Measurements from ENCODE around the gene CYP39A1. TPM values are rescaled to one million over a fixed set of nuclear protein-coding genes. Genes with fewer than 3 reads are reported as not detected.

The CYP39A1 gene
- total and polyA plus RNA-seq, 2 donors (not counting 1 experiment from before 2014, with no cell fraction given): 0.49 to 3.8 TPM

- no peaks in the 10 kb centered on the region for H3K79me2 ChIP-seq (ENCODE audit: control insufficient read depth, insufficient read depth, low read length)
- no peaks in the 10 kb centered on the region for H3K9me3 ChIP-seq (ENCODE audit: control insufficient read depth, insufficient read depth, low read depth, low read length)
- H3K4me1 ChIP-seq (ENCODE audit: control insufficient read depth, extremely low read depth, insufficient read depth, low read length): no peaks in the 10 kb centered on the region
- no peak overlapping the region for H2AFZ ChIP-seq (ENCODE audit: low read length)
- no peaks in the 10 kb centered on the region for H3K27me3 ChIP-seq (ENCODE audit: control insufficient read depth, insufficient read depth, low read length)
- H3K36me3 ChIP-seq (ENCODE audit: control insufficient read depth, insufficient read depth, low read length): no peaks in the 10 kb centered on the region
- DNase-seq (ENCODE audit: low read depth in 2 of 2): no peak
- no peak overlapping the region for H3K4me3 ChIP-seq (replicated peaks in 1 of 4; ENCODE audit: control extremely low read depth in 1 of 4, insufficient read depth in 1 of 4, low read depth in 3 of 4, low read length in 4 of 4)
- no peak for TF ChIP-seq EZH2 (IDR thresholded peaks at IDR 0.05; ENCODE audit: low read length, missing control alignments)
- TF ChIP-seq, protein P1, sequence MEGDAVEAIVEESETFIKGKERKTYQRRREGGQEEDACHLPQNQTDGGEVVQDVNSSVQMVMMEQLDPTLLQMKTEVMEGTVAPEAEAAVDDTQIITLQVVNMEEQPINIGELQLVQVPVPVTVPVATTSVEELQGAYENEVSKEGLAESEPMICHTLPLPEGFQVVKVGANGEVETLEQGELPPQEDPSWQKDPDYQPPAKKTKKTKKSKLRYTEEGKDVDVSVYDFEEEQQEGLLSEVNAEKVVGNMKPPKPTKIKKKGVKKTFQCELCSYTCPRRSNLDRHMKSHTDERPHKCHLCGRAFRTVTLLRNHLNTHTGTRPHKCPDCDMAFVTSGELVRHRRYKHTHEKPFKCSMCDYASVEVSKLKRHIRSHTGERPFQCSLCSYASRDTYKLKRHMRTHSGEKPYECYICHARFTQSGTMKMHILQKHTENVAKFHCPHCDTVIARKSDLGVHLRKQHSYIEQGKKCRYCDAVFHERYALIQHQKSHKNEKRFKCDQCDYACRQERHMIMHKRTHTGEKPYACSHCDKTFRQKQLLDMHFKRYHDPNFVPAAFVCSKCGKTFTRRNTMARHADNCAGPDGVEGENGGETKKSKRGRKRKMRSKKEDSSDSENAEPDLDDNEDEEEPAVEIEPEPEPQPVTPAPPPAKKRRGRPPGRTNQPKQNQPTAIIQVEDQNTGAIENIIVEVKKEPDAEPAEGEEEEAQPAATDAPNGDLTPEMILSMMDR (conservative IDR thresholded peaks at IDR 0.05 in 1 of 2, IDR thresholded peaks at IDR 0.05 in 1 of 2; ENCODE audit: low read depth in 1 of 2, low read length in 2 of 2): no peak
- H3K27ac ChIP-seq (ENCODE audit: insufficient read depth, low read length): no peak overlapping the region
- no peaks in the 10 kb centered on the region for H4K20me1 ChIP-seq (ENCODE audit: control insufficient read depth, extremely low read depth, insufficient read depth, low read length)
- H3K9ac ChIP-seq (ENCODE audit: insufficient read depth, low read length): no peak overlapping the region
- H3K4me2 ChIP-seq (ENCODE audit: extremely low read depth, insufficient read depth, low read length): no peak overlapping the region
Measured at GRCh38 chr6:46586906-46587305, 65.7 kb downstream of the CYP39A1 start.

GRCh38 chr6:46584586-46584985 lies 68.0 kb downstream of the CYP39A1 start:
- no peak for TF ChIP-seq EZH2 (IDR thresholded peaks at IDR 0.05; ENCODE audit: low read length, missing control alignments)
- TF ChIP-seq, protein P1 (conservative IDR thresholded peaks at IDR 0.05 in 1 of 2, IDR thresholded peaks at IDR 0.05 in 1 of 2; ENCODE audit: low read depth in 1 of 2, low read length in 2 of 2): no peak
- Histone ChIP-seq H4K20me1 (ENCODE audit: control insufficient read depth, extremely low read depth, insufficient read depth, low read length) (no peaks in the 10 kb centered on the region), H3K4me3 (replicated peaks in 1 of 4; ENCODE audit: control extremely low read depth in 1 of 4, insufficient read depth in 1 of 4, low read depth in 3 of 4, low read length in 4 of 4) (no peak overlapping the region), H3K4me2 (ENCODE audit: extremely low read depth, insufficient read depth, low read length) (no peak overlapping the region), H3K9ac (ENCODE audit: insufficient read depth, low read length) (no peak overlapping the region), H3K4me1 (ENCODE audit: control insufficient read depth, extremely low read depth, insufficient read depth, low read length) (no peaks in the 10 kb centered on the region), H3K27me3 (ENCODE audit: control insufficient read depth, insufficient read depth, low read length) (no peaks in the 10 kb centered on the region), H3K27ac (ENCODE audit: insufficient read depth, low read length) (no peak overlapping the region), H2AFZ (ENCODE audit: low read length) (no peak overlapping the region), H3K36me3 (ENCODE audit: control insufficient read depth, insufficient read depth, low read length) (no peaks in the 10 kb centered on the region), H3K79me2 (ENCODE audit: control insufficient read depth, insufficient read depth, low read length) (no peaks in the 10 kb centered on the region), H3K9me3 (ENCODE audit: control insufficient read depth, insufficient read depth, low read depth, low read length) (no peaks in the 10 kb centered on the region)
- peak in 1 of 2 donors; percentile 7 for DNase-seq (ENCODE audit: low read depth in 2 of 2)

DNA sequence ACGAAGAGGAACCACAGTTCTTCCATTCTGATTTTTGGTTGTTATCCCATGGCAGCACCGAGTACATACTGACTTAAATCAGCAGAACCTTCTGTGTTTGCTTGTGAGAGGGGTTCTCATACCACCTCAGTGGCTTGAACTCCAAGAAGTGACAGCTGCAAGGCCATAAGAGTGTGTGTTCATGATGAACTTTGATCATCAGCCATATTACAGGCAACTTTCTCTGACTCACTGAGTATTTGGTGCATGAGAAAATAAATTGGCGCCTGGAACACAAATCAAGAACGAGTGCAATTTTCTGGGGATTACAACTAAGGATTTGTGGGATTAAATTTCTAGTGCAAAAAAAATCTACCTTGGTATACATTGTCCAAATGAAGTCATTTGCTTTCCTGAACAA lies 68.9 kb downstream of the CYP39A1 start:
- Histone ChIP-seq H3K4me1 (ENCODE audit: control insufficient read depth, extremely low read depth, insufficient read depth, low read length) (no peaks in the 10 kb centered on the region), H4K20me1 (ENCODE audit: control insufficient read depth, extremely low read depth, insufficient read depth, low read length) (no peaks in the 10 kb centered on the region), H3K36me3 (ENCODE audit: control insufficient read depth, insufficient read depth, low read length) (no peaks in the 10 kb centered on the region), H3K27me3 (ENCODE audit: control insufficient read depth, insufficient read depth, low read length) (no peaks in the 10 kb centered on the region), H3K4me2 (ENCODE audit: extremely low read depth, insufficient read depth, low read length) (no peak overlapping the region), H2AFZ (ENCODE audit: low read length) (no peak overlapping the region), H3K4me3 (replicated peaks in 1 of 4; ENCODE audit: control extremely low read depth in 1 of 4, insufficient read depth in 1 of 4, low read depth in 3 of 4, low read length in 4 of 4) (no peak overlapping the region), H3K79me2 (ENCODE audit: control insufficient read depth, insufficient read depth, low read length) (no peaks in the 10 kb centered on the region), H3K9me3 (ENCODE audit: control insufficient read depth, insufficient read depth, low read depth, low read length) (no peaks in the 10 kb centered on the region), H3K27ac (ENCODE audit: insufficient read depth, low read length) (no peak overlapping the region), H3K9ac (ENCODE audit: insufficient read depth, low read length) (no peak overlapping the region)
- no peak for DNase-seq (ENCODE audit: low read depth in 2 of 2)
- no peak for TF ChIP-seq EZH2 (IDR thresholded peaks at IDR 0.05; ENCODE audit: low read length, missing control alignments)
- TF ChIP-seq, protein P1 (conservative IDR thresholded peaks at IDR 0.05 in 1 of 2, IDR thresholded peaks at IDR 0.05 in 1 of 2; ENCODE audit: low read depth in 1 of 2, low read length in 2 of 2): no peak

All from fibroblast of lung (primary cell).